CD4-positive, alpha-beta T cell (primary cell): ENCODE results near the gene BICD1. TPM values are rescaled to one million over a fixed set of nuclear protein-coding genes. Genes with fewer than 3 reads are reported as not detected.

Experiments
- ATAC-seq: fragments of 200-7000 bp; cut with Tn5 transposase; one replicate; pipeline ENCODE4 v1.10.0; 2022; ENCODE audit warnings: mild to moderate bottlenecking; ENCODE audit not compliant: poor library complexity
- CTCF ChIA-PET: fragments of 350-600 bp; sonication (Branson Sonifier 250); formaldehyde crosslinking; loops from one replicate; lab custom pipeline; 2021; ENCODE audit warnings: antibody characterized with exemption, inconsistent platforms; lab: Charles Lee
- POLR2A ChIA-PET: fragments of 350-600 bp; sonication (Branson Sonifier 250); formaldehyde crosslinking; loops from one replicate; lab custom pipeline; 2021; ENCODE audit warnings: antibody characterized with exemption, inconsistent platforms; lab: Charles Lee
- DNase-seq, 14 experiments: peaks; one replicate each; pipeline ENCODE4 v3.0.0-alpha.2; 2013 to 2020; ENCODE audit warnings: mixed read lengths in 2 of 14
- H3K27ac ChIP-seq, 2 donors: one replicate each; pipeline versions ENCODE4 v1.5.1 to v1.7.0; 2013; ENCODE audit warnings: low read length in 2 of 2, low read depth in 1 of 2, mild to moderate bottlenecking in 1 of 2
- H3K27me3 ChIP-seq, 2 experiments: 1 replicate in 1 of 2; 2 replicates in 1 of 2; pipeline versions ENCODE4 v1.6.1 to v1.7.0; 2013; ENCODE audit warnings: low read length in 2 of 2, control low read depth in 1 of 2, mild to moderate bottlenecking in 1 of 2, moderate library complexity in 1 of 2; ENCODE audit not compliant: insufficient read depth in 2 of 2, control insufficient read depth in 1 of 2
- H3K36me3 ChIP-seq: one replicate; pipeline ENCODE4 v1.6.1; 2013; ENCODE audit warnings: low read length, control low read depth; ENCODE audit not compliant: insufficient read depth
- H3K4me1 ChIP-seq: one replicate; pipeline ENCODE4 v1.6.1; 2013; ENCODE audit warnings: low read length, control low read depth; ENCODE audit not compliant: insufficient read depth
- H3K4me3 ChIP-seq: one replicate; pipeline ENCODE4 v1.5.1; 2013; ENCODE audit warnings: mild to moderate bottlenecking, low read length, moderate library complexity
- H3K9me3 ChIP-seq, 2 experiments: 1 replicate in 1 of 2; 2 replicates in 1 of 2; pipeline versions ENCODE4 v1.6.1 to v1.7.0; 2013; ENCODE audit warnings: low read length in 2 of 2, mild to moderate bottlenecking in 2 of 2, control low read depth in 1 of 2, moderate library complexity in 1 of 2; ENCODE audit not compliant: control insufficient read depth in 1 of 2, insufficient read depth in 1 of 2
- H3K27ac Mint-ChIP-seq: one replicate; pipeline ENCODE4 v1.8.0; 2020; ENCODE audit warnings: mixed read lengths
- H3K27me3 Mint-ChIP-seq: one replicate; pipeline ENCODE4 v1.8.0; 2021; ENCODE audit warnings: mixed read lengths
- H3K36me3 Mint-ChIP-seq: one replicate; pipeline ENCODE4 v1.8.0; 2021; ENCODE audit warnings: low read depth, mixed read lengths
- H3K4me1 Mint-ChIP-seq: one replicate; pipeline ENCODE4 v1.8.0; 2021; ENCODE audit warnings: low read depth, mixed read lengths
- H3K4me3 Mint-ChIP-seq: one replicate; pipeline ENCODE4 v1.8.0; 2020; ENCODE audit warnings: mild to moderate bottlenecking, mixed read lengths
- H3K9me3 Mint-ChIP-seq: one replicate; pipeline ENCODE4 v1.8.0; 2020; ENCODE audit warnings: mixed read lengths
- CTCF ChIP-seq: fragments of 200-600 bp; IDR thresholded peaks from one replicate; pipeline ENCODE4 v1.8.0; 2022; ENCODE audit warnings: antibody characterized with exemption, mild to moderate bottlenecking
- intact Hi-C, 2 experiments: fragments of 100-400 bp; cut with DNase I in 1 of 2; cut with micrococcal nuclease in 1 of 2; formaldehyde crosslinking; loops; one replicate each; pipeline versions ENCODE4 v1.15.1 to v1.9.0; 2023 to 2025; cut with DNase I, micrococcal nuclease
- total RNA-seq, 174 experiments: library from RNA in 2 of 174; stranded (reverse) in 2 of 174; gene quantifications; one replicate each; pipeline ENCODE4 v1.2.3 and lab custom pipeline; 2021 to 2026

BICD1 gene
- total RNA-seq, 2 experiments from 2014 or later: 13.5 to 14.3 TPM

GRCh38 chr12:32365473-32366064, 258.9 kb downstream of the BICD1 start:
- H3K27ac ChIP-seq: no peak overlapping the region
- H3K27me3 ChIP-seq: no peaks in the 10 kb centered on the region
- peak; percentile 57 for ATAC-seq
- Mint-ChIP-seq H3K36me3 (no peaks in the 10 kb centered on the region), H3K9me3 (no peaks in the 10 kb centered on the region), H3K27me3 (no peaks in the 10 kb centered on the region), H3K4me1 (no peaks in the 10 kb centered on the region), H3K27ac (no peak overlapping the region), H3K4me3 (no peak overlapping the region)
- ChIA-PET CTCF (no interaction called here), POLR2A (no interaction called here)
- intact Hi-C loops: loop anchor here (5.0 kb wide), 1 partner anchor 1657 kb away; the partner anchor contains the start of gene ALG10 (in 2 of the 2)
- peak in 9 of 14 experiments; percentile 2 to 68 (median 23) for DNase-seq
- H3K9me3 ChIP-seq: no peaks in the 10 kb centered on the region
- no peak overlapping the region for H3K4me3 ChIP-seq
- TF ChIP-seq CTCF: peak; percentile 71
- H3K36me3 ChIP-seq: no peaks in the 10 kb centered on the region
- no peaks in the 10 kb centered on the region for H3K4me1 ChIP-seq

- no peaks in the 10 kb centered on the region for H3K27me3 ChIP-seq
- no peak for TF ChIP-seq CTCF
- ATAC-seq (no peak), DNase-seq (no peak)
- Mint-ChIP-seq H3K36me3 (no peaks in the 10 kb centered on the region), H3K9me3 (no peaks in the 10 kb centered on the region), H3K4me3 (no peak overlapping the region), H3K27me3 (no peaks in the 10 kb centered on the region), H3K27ac (no peak overlapping the region), H3K4me1 (no peaks in the 10 kb centered on the region)
- no peak overlapping the region for H3K27ac ChIP-seq
- no peaks in the 10 kb centered on the region for H3K36me3 ChIP-seq
- ChIA-PET CTCF (interaction anchor here (0.9 kb wide), 1 partner anchor 11 kb away, joined by 3 read pairs; no protein-coding TSS in a partner anchor), POLR2A (no interaction called here)
- H3K4me3 ChIP-seq: no peak overlapping the region
- intact Hi-C loops: loop anchor here (5.0 kb wide), 1 partner anchor 1656 kb away; the partner anchor contains the start of gene ALG10 (in 2 of the 2)
- H3K4me1 ChIP-seq: no peaks in the 10 kb centered on the region
- H3K9me3 ChIP-seq: no peaks in the 10 kb centered on the region
Measured at GRCh38 chr12:32366714-32367113, 260.1 kb downstream of the BICD1 start.

- CTCF ChIA-PET: interaction anchor here (0.9 kb wide), 1 partner anchor 11 kb away, joined by 3 read pairs; no protein-coding TSS in a partner anchor
- POLR2A ChIA-PET: no interaction called here
- H3K36me3 Mint-ChIP-seq: no peaks in the 10 kb centered on the region
- H3K27ac Mint-ChIP-seq: no peak overlapping the region
- no peak for DNase-seq
- no peak overlapping the region for H3K4me3 Mint-ChIP-seq
- no peak for ATAC-seq
- no peaks in the 10 kb centered on the region for H3K27me3 ChIP-seq
- H3K9me3 ChIP-seq: no peaks in the 10 kb centered on the region
- no peak overlapping the region for H3K4me3 ChIP-seq
- H3K9me3 Mint-ChIP-seq: no peaks in the 10 kb centered on the region
- TF ChIP-seq CTCF: no peak
- H3K4me1 ChIP-seq: no peaks in the 10 kb centered on the region
- H3K4me1 Mint-ChIP-seq: no peaks in the 10 kb centered on the region
- no peak overlapping the region for H3K27ac ChIP-seq
- no peaks in the 10 kb centered on the region for H3K36me3 ChIP-seq
- H3K27me3 Mint-ChIP-seq: no peaks in the 10 kb centered on the region
- intact Hi-C loops: loop anchor here (5.0 kb wide), 1 partner anchor 1655 kb away; the partner anchor contains the start of gene ALG10 (in 2 of the 2)
Measured at GRCh38 chr12:32367381-32367780, 260.7 kb downstream of the BICD1 start.
